K562 (cell line): ENCODE measurements around the gene ZSCAN26. TPM values are rescaled to one million over a fixed set of nuclear protein-coding genes. Genes with fewer than 3 reads are reported as not detected.

ENCODE experiments used
- BDP1 ChIP-seq: IDR thresholded peaks from 3 replicates; pipeline ENCODE4 v1.6.1; 2011; ENCODE audit not compliant: insufficient read length, insufficient read depth
- BRD9 ChIP-seq: fragments of 450-650 bp; IDR thresholded peaks from 2 replicates; pipeline ENCODE4 v1.6.1; 2018; ENCODE audit warnings: low read depth; ENCODE audit not compliant: partially characterized antibody
- CBX8 ChIP-seq: fragments of 200-600 bp; sonication (generic); IDR thresholded peaks from 2 replicates; pipeline ENCODE4 v1.6.1; 2012; ENCODE audit warnings: borderline replicate concordance, mixed run types, low read depth, mild to moderate bottlenecking, moderate library complexity, mixed read lengths, low read length, control low read depth, inconsistent platforms; ENCODE audit not compliant: poor library complexity, severe bottlenecking; ENCODE audit errors: extremely low read depth
- CEBPG ChIP-seq, 3 experiments: fragments of 200-800 bp in 1 of 3; sonication (Bioruptor generic) in 1 of 3; sonication (generic) in 1 of 3; formaldehyde crosslinking in 1 of 3; IDR thresholded peaks in 2 of 3; conservative IDR thresholded peaks in 1 of 3; 2 replicates each; pipeline versions ENCODE4 v1.6.1 to v1.8.0; 2016 to 2022; ENCODE audit warnings: missing compliant biosample characterization in 2 of 3, missing genetic modification characterization in 2 of 3, mild to moderate bottlenecking in 1 of 3, missing genetic modification reagents in 1 of 3
- EGR1 ChIP-seq: fragments of 450-650 bp; conservative IDR thresholded peaks from 2 replicates; pipeline ENCODE4 v1.6.1; 2017; ENCODE audit warnings: mild to moderate bottlenecking
- EP300 ChIP-seq: IDR thresholded peaks from 2 replicates; pipeline ENCODE4 v1.6.1; 2012; ENCODE audit warnings: low read length, improper control_type of control experiment
- FOXJ2 ChIP-seq: fragments of 200-800 bp; sonication (Bioruptor generic); IDR thresholded peaks from 2 replicates; pipeline ENCODE4 v1.6.1; 2016; ENCODE audit warnings: missing genetic modification characterization, missing compliant biosample characterization
- IFI16 ChIP-seq: fragments of 250-450 bp; sonication (Bioruptor Pico); IDR thresholded peaks from 2 replicates; pipeline ENCODE4 v2.1.2; 2022; ENCODE audit warnings: mild to moderate bottlenecking, inconsistent platforms
- KLF10 ChIP-seq: fragments of 250-450 bp; sonication (Bioruptor Pico); IDR thresholded peaks from 2 replicates; pipeline ENCODE4 v1.6.1; 2021; ENCODE audit warnings: matching md5 sums
- MEF2D ChIP-seq: conservative IDR thresholded peaks from 2 replicates; pipeline ENCODE4 v1.6.1; 2016; ENCODE audit warnings: low read depth, missing genetic modification characterization, missing compliant biosample characterization
- PPARD ChIP-seq: fragments of 250-450 bp; sonication (Bioruptor Pico); IDR thresholded peaks from 2 replicates; pipeline ENCODE4 v1.8.0; 2022; ENCODE audit warnings: inconsistent platforms, mild to moderate bottlenecking, moderate library complexity
- TAL1 ChIP-seq: fragments of 450-650 bp; IDR thresholded peaks from 2 replicates; pipeline ENCODE4 v1.6.1; 2016; ENCODE audit warnings: mild to moderate bottlenecking
- ZNF134 ChIP-seq: fragments of 250-450 bp; sonication (Bioruptor Pico); conservative IDR thresholded peaks from 2 replicates; pipeline ENCODE4 v1.4.0; 2020
- ZNF24 ChIP-seq: fragments of 450-650 bp; IDR thresholded peaks from 2 replicates; pipeline ENCODE4 v1.6.1; 2016
- ZNF253 ChIP-seq: fragments of 250-450 bp; sonication (Bioruptor Pico); conservative IDR thresholded peaks from 2 replicates; pipeline ENCODE4 v1.6.1; 2021; ENCODE audit warnings: mild to moderate bottlenecking
- ZNF3 ChIP-seq: fragments of 250-450 bp; sonication (Bioruptor Pico); IDR thresholded peaks from 2 replicates; pipeline ENCODE4 v1.5.0; 2021; ENCODE audit warnings: mild to moderate bottlenecking, moderate library complexity
- ZNF41 ChIP-seq: fragments of 250-450 bp; sonication (Bioruptor Pico); conservative IDR thresholded peaks from 2 replicates; pipeline ENCODE4 v1.4.0; 2020; ENCODE audit warnings: mild to moderate bottlenecking
- ZNF431 ChIP-seq: sonication (generic); formaldehyde crosslinking; IDR thresholded peaks from 2 replicates; pipeline ENCODE4 v1.8.0; 2022; ENCODE audit warnings: mild to moderate bottlenecking, missing genetic modification reagents
- polyA plus RNA-seq, 8 experiments: library from polyadenylated mRNA; depleted of rRNA in 4 of 8; stranded (reverse) in 5 of 8; unstranded in 3 of 8; fragments of >200 nt; fragmentation: Nextera tagmentation in 2 of 8; fragmentation: Illumina TruSeq in 1 of 8; extraction: Ambion mirVana in 2 of 8; extraction: Trizol in 1 of 8; gene quantifications; 2 replicates each; pipeline versions ENCODE4 v1.2.1 to v1.2.3, GENCODE V29; 2011 to 2014; ENCODE audit warnings: inconsistent platforms in 1 of 8, missing spikeins in 1 of 8
- total RNA-seq, 7 experiments: library from RNA; depleted of rRNA in 6 of 7; stranded (reverse); fragments of >200 nt in 6 of 7; fragmentation: Illumina TruSeq in 2 of 7; extraction: Trizol in 2 of 7; gene quantifications; 2 replicates each; pipeline versions ENCODE4 v1.2.1 to v1.2.3, GENCODE V29; 2011 to 2021; ENCODE audit warnings: low replicate concordance in 1 of 7
- TF ChIP-seq, protein P1 (sequence below): fragments of 450-650 bp; IDR thresholded peaks from 2 replicates; pipeline ENCODE4 v1.6.1; 2014; ENCODE audit warnings: low read depth, mild to moderate bottlenecking, moderate library complexity, borderline replicate concordance
- TF ChIP-seq, protein P2 (sequence below): fragments of 450-650 bp; IDR thresholded peaks from 2 replicates; pipeline ENCODE4 v1.6.1; 2016; ENCODE audit warnings: mild to moderate bottlenecking
- TF ChIP-seq, protein P3 (sequence below): fragments of 250-450 bp; sonication (Bioruptor Pico); IDR thresholded peaks from 2 replicates; pipeline ENCODE4 v1.5.0; 2020; ENCODE audit warnings: mild to moderate bottlenecking, borderline replicate concordance
- TF ChIP-seq, protein P4 (sequence below): IDR thresholded peaks from 2 replicates; pipeline ENCODE4 v1.6.1; 2014; ENCODE audit warnings: antibody characterized with exemption

Gene ZSCAN26
- total and polyA plus RNA-seq, 9 of the 15 experiments (the other 6 are each of a cell fraction or from before 2014, with no cell fraction given): 5.9 to 14.2 (median 10.5) TPM

DNA sequence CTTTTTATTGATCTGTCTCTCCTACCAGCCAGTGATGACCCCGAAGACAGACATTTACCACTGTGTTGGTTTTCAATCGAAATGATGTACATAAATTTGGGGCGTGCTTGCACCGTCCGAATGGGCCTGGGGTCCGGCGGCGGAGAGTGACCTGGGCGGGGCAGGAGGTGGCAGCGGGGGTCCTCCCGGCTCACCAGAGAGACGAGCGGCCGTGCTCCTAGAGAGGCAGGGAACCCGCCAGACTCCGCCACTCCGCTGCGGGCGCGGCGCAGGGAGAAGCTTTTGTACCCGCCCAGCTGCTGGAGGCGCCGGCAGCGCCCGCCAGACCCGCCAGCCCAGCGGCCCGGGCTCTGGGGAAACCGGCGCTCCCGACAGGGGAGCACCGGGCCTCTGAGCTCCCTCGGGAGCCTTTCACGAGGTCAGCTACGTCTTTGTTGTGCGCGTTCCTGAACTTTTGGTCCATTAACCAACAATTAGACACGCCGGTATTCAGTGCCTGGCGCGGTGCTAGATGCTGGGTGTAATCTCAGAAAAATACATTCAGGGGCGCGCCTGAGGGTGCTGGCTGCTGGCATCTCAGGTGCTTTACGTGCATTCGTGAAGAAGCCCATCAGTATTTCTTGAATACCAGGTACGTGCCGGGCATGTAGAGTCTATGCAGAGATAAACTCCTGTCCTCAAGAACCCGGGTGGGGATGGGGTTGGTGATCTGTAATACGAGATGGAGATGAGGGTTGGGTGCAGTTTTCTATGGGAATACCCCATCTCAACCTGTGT lies 14.5 kb downstream of the ZSCAN26 start, which contains the start of gene PGBD1 (continued):
- TF ChIP-seq IFI16 (no peak), ZNF253 (no peak), FOXJ2 (tag) (no peak), CEBPG (CRISPR knock-in tag; IDR thresholded peaks at IDR 0.05) (no peak), CEBPG (tag; conservative IDR thresholded peaks at IDR 0.05 in 1 of 2, IDR thresholded peaks at IDR 0.05 in 1 of 2) (no peak), ZNF24 (peak; percentile 30; the same call in 1 of the 2 replicates), EP300 (no peak), PPARD (CRISPR knock-in tag) (no peak), BRD9 (no peak), ZNF134 (CRISPR knock-in tag) (no peak), EGR1 (no peak), KLF10 (CRISPR knock-in tag) (no peak), ZNF3 (no peak), ZNF41 (CRISPR knock-in tag) (no peak), BDP1 (no peak), ZNF431 (CRISPR knock-in tag) (no peak), TAL1 (no peak), MEF2D (no peak), CBX8 (no peak)
- TF ChIP-seq, protein P1, sequence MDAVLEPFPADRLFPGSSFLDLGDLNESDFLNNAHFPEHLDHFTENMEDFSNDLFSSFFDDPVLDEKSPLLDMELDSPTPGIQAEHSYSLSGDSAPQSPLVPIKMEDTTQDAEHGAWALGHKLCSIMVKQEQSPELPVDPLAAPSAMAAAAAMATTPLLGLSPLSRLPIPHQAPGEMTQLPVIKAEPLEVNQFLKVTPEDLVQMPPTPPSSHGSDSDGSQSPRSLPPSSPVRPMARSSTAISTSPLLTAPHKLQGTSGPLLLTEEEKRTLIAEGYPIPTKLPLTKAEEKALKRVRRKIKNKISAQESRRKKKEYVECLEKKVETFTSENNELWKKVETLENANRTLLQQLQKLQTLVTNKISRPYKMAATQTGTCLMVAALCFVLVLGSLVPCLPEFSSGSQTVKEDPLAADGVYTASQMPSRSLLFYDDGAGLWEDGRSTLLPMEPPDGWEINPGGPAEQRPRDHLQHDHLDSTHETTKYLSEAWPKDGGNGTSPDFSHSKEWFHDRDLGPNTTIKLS: peak; percentile 83; the same call in 1 of the 2 replicates
- TF ChIP-seq, protein P2, sequence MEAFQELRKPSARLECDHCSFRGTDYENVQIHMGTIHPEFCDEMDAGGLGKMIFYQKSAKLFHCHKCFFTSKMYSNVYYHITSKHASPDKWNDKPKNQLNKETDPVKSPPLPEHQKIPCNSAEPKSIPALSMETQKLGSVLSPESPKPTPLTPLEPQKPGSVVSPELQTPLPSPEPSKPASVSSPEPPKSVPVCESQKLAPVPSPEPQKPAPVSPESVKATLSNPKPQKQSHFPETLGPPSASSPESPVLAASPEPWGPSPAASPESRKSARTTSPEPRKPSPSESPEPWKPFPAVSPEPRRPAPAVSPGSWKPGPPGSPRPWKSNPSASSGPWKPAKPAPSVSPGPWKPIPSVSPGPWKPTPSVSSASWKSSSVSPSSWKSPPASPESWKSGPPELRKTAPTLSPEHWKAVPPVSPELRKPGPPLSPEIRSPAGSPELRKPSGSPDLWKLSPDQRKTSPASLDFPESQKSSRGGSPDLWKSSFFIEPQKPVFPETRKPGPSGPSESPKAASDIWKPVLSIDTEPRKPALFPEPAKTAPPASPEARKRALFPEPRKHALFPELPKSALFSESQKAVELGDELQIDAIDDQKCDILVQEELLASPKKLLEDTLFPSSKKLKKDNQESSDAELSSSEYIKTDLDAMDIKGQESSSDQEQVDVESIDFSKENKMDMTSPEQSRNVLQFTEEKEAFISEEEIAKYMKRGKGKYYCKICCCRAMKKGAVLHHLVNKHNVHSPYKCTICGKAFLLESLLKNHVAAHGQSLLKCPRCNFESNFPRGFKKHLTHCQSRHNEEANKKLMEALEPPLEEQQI: no peak
- TF ChIP-seq, protein P3, sequence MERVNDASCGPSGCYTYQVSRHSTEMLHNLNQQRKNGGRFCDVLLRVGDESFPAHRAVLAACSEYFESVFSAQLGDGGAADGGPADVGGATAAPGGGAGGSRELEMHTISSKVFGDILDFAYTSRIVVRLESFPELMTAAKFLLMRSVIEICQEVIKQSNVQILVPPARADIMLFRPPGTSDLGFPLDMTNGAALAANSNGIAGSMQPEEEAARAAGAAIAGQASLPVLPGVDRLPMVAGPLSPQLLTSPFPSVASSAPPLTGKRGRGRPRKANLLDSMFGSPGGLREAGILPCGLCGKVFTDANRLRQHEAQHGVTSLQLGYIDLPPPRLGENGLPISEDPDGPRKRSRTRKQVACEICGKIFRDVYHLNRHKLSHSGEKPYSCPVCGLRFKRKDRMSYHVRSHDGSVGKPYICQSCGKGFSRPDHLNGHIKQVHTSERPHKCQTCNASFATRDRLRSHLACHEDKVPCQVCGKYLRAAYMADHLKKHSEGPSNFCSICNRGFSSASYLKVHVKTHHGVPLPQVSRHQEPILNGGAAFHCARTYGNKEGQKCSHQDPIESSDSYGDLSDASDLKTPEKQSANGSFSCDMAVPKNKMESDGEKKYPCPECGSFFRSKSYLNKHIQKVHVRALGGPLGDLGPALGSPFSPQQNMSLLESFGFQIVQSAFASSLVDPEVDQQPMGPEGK (CRISPR knock-in tag): no peak
- TF ChIP-seq, protein P4, sequence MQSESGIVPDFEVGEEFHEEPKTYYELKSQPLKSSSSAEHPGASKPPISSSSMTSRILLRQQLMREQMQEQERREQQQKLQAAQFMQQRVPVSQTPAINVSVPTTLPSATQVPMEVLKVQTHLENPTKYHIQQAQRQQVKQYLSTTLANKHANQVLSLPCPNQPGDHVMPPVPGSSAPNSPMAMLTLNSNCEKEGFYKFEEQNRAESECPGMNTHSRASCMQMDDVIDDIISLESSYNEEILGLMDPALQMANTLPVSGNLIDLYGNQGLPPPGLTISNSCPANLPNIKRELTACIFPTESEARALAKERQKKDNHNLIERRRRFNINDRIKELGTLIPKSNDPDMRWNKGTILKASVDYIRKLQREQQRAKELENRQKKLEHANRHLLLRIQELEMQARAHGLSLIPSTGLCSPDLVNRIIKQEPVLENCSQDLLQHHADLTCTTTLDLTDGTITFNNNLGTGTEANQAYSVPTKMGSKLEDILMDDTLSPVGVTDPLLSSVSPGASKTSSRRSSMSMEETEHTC: no peak
